DMS53 treated with DMSO at 0.1 percent for 48 hours (cell line): Measurements from ENCODE around the gene HSPA1B.
A peak's percentile ranks its signal among the peaks of the same experiment; 100 is the strongest.
"Not testable (repeated sequence)": the region's sequence is repeated elsewhere in the genome, so short reads cannot be mapped to it uniquely, and the experiment has no call there.

Experiments
- DNase-seq: peaks from one replicate; lab custom pipeline; 2025; ENCODE audit not compliant: unreplicated experiment; lab: John Stamatoyannopoulos, UW

The HSPA1B gene

DNA sequence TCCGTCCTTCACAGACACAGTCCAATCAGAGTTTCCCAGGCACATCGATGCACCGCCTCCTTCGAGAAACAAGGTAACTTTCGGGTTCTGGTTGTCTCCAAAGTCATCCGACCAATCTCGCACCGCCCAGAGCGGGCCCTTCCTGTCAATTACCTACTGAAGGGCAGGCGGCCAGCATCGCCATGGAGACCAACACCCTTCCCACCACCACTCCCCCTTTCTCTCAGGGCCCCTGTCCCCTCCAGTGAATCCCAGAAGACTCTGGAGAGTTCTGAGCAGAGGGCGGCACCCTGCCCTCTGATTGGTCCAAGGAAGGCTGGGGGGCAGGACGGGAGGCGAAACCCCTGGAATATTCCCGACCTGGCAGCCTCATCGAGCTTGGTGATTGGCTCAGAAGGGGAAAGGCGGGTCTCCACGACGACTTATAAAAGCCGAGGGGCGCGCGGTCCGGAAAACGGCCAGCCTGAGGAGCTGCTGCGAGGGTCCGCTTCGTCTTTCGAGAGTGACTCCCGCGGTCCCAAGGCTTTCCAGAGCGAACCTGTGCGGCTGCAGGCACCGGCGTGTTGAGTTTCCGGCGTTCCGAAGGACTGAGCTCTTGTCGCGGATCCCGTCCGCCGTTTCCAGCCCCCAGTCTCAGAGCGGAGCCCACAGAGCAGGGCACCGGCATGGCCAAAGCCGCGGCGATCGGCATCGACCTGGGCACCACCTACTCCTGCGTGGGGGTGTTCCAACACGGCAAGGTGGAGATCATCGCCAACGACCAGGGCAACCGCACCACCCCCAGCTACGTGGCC, at the start of gene HSPA1B:
Gene HSPA1B, plus strand, starts transcription at position 453 of the 794 bp plus-strand sequence. Its CDS starts 213 bp downstream, at position 666.
- DNase-seq = peak; percentile 100

DNA sequence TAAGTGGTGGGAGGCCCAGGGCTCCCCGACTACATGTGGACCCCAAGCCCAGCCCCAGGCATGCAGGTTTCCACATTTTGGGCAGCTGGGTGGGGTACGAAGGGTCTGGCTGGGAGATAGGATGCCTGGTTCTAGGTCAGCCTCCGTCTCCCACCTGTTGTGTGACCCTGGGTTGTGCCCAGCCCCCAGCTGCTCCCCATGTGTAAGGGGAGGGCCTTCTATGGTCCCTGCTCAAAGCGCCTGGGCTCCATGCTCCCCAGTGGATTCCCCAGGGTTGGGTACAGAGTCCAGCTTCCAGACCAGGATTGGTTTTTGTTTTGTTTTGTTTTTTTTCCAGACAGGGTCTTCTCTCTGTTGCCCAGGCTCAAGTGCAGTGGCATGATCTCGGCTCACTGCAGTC, 49.3 kb upstream of the HSPA1B start:
- no peak for DNase-seq

DNA sequence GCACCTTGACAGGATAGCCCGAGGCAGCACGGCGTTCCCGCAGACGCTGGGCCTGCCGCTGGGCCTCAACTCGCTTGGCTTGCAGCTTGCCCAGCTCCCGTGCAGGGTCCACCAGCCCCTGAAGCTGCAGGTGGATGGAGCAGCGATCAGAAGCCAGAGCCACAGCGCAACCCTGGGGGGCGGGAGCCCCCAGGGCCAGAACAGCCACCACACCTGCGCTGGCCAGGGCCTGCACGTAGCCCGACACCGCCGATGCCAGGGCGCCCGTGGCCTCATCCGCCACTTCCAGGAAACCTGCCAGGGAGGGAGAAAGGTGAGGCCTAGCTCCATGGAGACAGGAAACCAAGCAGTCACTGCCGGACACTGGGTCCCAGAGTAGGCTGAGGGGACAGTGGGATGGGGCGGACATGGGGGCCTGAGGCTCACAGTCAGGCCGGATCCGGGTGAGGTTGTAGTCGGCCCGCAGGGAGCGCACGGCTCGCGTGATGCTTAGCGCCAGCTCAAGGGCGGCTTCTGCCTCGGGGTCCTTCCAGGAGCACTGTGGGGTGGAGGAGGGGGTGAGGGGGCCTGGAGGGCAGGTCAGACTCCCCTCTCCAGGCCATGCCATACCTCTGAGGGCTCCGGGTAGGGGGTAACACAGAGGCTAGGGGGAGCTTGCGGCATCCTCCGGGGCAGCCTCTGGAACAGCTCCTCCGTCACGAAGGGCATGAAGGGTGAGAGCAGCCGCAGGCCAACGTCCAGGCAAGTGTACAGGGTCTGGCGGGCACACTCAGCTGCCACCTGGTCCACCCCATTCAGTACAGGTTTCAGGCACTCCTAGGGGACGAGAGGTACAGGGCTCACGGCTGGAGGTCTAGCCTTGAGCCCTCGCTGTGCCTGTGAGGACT, 48.3 kb upstream of the HSPA1B start:
- DNase-seq = no peak

DNA sequence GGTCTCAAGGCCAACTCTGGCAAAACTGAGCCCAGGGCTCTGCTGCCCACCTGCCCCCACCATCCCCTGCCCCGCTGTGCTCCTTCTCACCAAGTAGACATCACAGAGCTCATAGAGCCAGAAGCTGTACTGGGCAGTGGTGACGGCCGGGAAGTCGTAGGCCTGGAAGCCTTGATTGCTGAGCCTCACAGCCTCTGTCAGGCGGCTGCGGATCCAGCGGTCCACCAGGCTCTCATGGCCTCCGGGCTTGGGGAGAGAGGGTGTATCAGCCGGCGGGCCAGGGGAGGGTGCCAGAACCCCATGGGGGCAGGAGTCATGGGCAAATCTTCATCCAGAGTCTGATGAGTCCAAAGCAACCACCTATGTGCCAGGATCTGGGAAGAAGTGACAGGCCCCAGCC, 47.6 kb upstream of the HSPA1B start:
- DNase-seq = no peak

DNA sequence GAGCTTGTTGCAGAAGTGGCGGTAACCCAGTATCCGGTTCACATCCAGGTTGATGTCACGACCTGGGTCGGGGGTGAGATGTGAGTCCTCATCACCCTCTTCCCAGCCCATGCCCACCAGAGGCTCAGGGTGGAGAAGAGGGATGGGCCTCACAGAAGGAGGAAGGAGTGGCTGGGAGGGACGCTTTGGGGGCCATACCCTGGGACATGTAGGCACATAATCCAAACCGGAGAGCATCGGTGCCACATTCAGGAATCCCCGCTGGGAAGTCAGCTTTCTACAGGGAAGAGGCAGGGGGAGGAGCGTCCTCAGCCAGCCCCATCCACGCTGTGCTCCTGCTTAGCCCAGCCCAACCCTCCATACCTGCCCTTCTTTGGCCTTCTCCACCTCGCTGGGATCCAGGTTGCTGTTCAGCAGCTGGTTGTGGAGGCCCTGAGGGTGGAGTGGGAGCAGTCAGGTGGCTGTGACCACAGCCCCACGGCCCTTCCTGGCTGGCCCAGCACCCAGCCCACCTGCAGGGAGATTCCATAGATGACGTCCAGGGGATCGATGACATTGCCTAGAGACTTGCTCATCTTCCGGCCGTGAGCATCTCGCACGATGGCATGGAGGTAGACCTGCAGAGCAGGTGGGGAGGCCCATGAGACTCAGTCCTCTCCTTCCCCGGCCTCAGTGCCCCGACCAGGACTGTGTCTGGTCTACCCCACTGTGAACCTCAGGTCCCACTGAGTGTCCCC, 46.9 kb upstream of the HSPA1B start:
- DNase-seq = no peak

DNA sequence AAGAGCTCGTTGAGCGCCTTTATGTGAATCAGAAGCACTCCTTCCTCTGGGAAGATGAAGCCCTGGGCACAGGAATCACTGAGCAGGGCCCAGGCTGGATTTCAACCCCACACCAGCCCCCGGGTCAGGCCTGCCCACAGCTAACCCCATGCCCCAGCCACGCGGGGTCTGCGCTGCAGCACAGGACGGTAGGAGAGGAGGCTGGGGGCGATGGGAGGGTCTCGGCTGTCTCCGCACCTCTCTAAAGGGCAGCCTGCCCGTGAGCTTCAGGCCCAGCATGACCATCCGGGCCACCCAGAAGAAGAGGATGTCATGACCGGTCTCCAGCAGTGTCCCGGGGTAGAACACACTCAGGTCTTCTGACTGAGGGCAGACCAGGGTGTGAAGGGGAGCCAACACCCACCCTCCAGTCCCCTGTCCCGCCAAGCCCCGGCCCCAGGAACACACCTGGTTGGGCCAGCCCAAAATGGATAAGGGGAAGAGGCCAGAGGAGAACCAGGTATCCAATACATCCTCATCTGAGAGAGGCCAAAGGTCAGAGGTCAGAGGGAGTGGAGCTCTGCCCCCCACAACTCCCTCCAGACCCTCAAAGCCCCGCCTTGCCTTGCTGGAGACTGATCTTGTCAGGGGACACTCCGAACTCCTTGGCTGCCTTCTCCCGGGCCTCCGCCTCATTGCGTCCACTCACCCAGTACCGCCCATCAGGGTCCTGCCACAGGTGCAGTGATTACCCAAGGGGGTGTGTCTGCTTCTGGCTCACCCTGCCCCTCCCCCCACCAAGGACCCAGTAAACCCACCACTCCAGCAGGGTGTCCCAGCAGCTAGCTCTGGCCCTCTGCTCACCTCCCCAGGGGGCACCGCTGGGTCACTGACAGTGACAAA, 46.1 kb upstream of the HSPA1B start:
- DNase-seq = no peak

DNA sequence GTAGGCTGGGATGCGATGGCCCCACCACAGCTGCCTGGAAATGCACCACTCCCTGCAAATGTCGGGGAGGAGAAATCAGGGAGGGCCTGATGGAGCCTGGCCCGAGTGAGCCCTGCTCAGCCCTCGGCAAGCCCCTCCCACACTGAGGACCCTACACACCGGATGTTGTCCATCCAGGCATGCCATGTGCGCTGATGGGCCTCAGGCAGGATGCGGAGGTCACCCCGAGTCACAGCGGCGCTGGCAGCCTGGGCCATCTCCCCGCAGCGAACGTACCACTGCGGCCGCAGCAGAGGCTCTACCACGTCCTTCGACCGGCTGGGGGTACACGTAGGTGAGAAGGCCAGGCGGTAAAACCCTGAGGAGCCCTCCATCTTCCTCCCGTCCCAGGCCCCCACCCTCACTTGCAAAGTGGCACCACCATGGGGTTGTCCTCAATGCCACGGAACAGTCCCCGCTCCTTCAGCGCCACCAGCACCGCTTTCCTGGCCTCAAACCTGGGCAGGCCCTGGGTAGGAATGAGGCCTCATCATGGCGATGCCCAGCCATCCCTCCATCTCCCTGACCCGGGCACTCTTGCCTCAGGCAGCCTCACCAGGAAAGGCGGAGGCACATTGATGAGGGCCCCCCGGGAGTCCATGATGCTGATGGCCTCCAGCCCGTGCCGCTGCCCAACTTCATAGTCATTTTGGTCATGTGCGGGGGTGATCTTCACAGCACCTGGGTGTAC, 45.2 kb upstream of the HSPA1B start:
- DNase-seq = no peak

DNA sequence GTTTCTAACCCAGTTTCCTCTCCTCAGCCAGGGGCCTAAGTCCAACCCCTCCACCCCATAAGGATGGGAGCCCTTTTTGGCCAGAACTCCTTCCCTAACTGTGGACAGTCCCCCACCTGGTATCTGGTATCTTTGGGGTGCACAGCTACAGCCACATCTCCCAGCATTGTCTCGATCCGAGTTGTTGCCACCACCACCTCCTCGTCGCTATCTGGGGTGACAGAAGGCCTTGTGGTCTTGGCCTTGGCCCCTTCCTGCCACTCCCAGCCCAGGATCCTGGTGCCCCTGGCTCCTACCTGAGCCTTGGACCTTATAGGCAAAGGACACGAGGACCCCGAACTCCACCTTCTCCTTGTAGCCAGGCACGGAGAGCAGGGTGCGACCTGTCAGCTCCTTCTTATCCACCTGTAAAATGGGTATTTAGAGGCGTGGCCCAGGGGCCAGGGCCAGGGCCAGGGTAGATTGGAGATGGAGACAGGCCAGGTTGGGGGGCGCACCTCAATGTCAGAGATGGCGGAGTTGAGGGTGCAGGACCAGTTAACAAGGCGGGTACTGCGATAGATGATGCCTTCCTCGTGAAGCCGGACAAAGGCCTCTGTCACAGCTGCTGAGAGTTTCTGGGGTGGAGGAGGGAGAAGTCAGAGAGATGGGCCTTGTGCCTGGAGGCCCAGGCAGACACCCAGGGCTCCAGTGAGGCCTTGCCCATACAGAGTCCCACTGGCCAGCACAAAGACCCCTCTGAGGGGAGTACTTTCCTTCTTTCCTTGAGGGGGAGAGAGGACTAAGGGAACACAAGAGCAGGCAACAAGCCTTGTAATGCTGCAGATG, 43.2 kb upstream of the HSPA1B start:
- DNase-seq = no peak

DNA sequence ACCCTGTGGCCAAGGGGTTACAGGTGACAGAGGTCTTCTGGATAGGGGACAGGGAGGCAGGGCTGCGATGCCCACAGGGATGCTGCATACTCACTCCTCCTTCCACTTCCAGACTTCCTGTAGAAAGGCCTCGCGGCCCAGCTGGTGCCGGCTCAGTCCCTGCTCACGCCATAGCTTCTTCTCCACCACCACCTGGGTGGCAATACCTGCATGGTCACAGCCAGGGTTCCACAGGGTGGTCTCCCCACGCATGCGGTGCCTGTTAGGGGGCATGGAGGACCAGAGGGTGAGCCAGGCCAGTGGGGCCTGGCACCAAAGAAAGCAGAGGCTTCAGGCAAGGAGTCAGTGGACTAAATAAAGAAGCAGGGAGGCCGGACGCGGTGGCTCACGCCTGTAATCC, 42.1 kb upstream of the HSPA1B start:
- no peak for DNase-seq

DNA sequence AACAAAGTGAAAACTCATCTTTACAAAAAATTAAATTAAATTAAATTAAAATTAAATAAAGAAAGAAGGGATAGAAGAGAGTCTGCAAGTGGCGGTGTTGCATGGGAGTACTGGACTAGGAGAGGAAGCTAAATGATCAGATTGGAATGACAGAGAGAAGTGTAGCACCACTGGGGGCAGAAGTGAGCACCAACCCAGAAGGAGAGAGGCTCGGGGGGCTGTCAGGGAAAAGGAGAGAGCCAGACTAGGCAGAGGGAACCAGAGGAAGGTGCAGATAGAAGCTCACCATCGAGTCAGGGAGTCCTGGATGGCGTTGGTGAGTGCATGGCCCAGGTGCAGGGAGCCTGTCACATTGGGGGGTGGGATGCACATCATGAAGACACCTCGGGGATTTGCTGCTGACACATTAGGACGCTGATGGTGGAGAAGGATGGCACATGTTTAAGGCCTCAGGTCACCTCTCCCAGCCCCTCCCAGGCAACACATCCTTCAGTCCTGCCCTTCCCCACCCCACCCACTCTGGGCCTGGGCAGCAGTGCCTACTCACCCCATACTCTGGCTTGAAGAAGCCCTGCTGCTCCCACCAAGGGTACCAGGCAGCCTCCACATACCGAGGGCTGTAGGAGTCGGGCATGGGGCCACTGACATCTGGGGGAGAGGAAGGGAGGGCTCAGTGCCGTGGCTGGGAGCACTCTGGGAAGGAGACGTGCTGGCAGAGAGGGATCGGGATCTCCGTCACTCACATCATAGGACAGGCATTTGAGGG, 36.0 kb upstream of the HSPA1B start:
- DNase-seq = no peak

DNA sequence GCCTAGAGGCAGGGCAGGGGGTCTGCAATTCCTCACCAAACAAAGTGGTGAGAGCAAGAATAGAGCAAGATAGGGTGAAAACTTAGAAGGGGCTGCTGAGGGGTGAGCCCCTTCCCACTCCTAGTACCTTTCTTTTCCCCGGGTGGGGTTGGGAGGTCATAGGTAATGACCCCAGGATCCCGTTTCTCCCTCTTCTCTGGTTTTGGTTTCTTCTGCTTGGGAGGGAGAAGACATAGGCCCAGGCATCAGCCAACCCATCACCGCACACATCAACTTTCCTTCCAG, 35.5 kb upstream of the HSPA1B start:
- DNase-seq = no peak

DNA sequence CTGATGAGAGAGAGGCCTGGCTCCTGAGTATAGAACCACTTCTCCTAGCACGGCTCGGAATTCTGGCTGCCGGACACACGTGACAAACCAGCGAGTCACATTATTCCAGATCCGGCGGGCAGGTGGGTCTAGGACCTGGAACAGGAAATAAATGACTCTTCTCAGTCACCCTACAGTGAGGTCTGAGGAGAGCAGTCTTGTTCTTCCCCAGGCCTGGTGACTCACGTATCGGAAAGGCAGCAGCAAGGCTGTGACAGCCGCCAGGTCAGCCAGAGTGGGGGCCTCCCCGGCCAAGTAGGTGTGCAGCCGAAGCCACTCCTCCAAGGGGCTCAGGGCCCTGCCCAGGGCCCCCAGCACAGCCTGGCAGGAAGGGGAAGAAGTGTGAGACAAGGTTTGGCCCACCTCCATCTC, 34.8 kb upstream of the HSPA1B start:
- DNase-seq = no peak

DNA sequence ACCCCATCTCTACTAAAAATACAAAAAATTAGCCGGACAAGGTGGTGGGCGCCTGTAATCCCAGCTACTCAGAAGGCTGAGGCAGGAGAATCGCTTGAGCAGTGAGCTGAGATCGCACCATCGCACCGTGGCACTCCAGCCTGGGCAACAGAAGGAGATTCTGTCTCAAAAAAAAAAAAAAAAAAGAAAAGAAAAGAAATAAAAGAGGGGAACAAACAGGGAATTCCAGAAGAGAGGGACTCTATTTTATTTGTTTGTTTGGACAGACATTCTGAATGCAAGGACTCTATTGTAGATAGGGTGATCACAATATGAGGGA, 33.7 kb upstream of the HSPA1B start:
- DNase-seq = not testable (repeated sequence)

DNA sequence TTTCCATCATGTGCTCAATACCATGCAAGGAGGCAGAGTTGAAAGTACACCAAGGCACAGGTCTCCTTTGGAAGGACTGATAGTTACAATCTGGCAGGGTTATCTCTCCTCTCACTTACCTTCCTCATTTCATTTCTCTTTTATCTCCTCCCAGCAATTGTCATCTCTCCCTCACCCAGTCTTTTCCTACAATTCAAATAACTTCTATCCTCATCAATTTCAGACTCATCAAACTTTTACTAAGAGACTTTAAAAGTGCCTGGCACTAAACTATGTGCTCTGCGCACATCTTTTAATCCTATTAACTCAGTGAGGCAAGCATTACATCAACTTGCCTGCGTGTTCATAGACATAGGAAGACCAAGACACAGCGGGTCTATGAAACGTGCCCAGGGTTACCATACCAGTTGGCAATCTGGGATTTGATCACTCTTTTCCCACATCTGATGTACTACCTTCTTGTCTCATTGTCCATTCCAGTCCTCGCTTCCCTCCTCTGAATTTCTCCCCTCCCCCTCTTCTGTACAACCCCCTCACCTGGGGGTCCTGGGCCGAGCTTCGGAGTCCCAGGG, 33.2 kb upstream of the HSPA1B start:
- DNase-seq = peak; percentile 8

DNA sequence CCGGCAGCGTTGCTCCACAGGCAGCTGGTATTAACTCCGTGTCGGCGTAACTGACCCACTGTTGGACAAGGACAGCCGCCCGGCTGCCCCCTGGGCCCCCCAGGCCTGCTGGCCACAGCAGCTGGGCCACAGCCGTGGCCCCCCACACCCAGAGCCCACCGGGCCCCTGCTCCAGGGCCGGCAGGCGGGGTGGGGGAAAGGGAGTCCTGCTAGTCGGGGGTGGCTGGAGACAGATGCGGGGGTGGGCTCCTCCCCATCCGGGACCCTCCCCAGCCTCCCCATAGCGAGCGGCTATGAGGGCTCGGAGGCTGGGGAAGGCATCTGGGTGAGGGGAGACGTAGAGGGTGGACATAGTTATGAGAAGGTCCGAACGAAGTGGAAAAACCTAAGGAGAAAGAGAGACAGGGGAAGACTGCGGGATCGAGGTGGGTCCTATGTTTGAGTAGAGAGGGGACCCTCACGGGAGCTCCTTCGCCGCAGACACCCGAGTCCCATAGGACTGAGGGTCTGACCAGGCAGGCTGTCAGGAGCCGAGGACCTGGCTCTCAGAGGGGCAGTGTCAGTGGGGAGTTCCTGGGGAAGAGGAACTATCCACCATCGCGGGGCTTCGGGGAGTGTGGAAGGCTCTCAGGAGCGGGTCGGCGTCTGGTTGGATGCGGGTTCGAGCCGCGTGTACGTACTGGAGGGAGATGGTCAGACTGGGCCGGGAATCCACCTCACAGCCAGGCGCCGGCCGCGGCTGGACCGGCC, 32.5 kb upstream of the HSPA1B start:
- DNase-seq = peak; percentile 27

DNA sequence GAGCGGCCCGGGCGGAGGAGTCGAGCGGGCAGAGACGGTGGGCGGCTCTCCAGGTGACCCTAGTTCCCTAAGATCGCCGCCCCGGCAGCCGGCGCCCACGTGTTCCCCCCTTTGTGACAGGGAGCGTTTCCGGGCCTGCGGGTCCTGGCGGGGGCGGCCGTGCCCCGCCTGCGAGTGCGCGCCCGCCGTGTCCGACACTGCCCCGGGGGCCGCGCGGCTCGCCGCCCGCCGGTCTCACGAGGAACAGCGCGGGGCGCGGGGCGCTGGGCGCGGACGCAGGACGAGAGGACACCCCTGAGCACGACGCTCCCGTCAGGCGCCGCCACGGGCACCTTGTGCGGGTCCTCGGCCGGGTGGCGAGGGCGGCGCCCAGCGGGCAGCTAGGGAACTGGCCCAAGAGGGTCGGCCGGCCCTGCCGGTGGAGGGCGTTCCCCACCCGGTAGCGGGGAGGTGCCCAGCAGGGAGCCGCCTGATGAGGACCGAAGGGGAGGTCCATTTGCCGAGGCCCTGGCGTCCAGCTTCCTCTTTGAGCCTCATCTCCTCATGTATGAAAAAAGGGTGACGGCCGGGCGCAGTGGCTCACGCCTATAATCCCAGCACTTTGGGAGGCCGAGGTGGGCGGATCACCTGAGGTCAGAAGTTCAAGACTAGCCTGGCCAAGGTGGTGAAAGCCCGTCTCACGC, 31.8 kb upstream of the HSPA1B start, which contains the start of gene VARS1:
Gene VARS1, minus strand, starts transcription at position 137 of the 683 bp plus-strand sequence. CDS start 535 bp downstream, outside the sequence.
- peak; percentile 95 for DNase-seq

DNA sequence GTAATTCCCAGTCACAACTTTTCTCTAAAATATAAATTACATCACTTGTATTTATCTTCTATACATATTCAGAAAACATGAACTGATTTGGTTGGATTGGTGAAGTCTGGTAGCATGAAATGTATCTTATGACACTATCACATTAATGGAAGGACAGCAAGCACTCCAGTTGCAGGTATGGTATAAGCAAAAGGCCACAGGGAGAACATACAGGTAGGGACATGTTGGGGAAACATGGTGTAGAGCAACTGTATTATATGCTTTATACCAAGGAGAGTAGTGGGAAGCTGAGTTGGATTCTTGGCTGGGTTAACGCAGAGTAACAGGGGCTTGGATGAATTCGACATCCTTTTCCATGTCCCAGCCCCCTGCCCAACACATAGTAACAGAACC, 30.5 kb upstream of the HSPA1B start:
- DNase-seq = no peak
